HepG2 (cell line): ENCODE data around the gene KIF1B. TPM values are rescaled to one million over a fixed set of nuclear protein-coding genes. Genes with fewer than 3 reads are reported as not detected.

ENCODE experiments used
- ATAC-seq: fragments of 200-7000 bp; cut with Tn5 transposase; 3 replicates; pipeline ENCODE4 v1.9.1; 2020; ENCODE audit warnings: mild to moderate bottlenecking, moderate library complexity
- BruUV-seq: library from RNA; stranded (reverse); fragments of 400-500 nt; replicated peaks from 2 replicates; lab custom pipeline; 2021; lab: Mats Ljungman, UMichigan
- CTCF ChIA-PET: fragments of 300-600 bp; formaldehyde crosslinking; extraction: SDS; loops from one replicate; lab custom pipeline; 2021; ENCODE audit warnings: low total read pairs, inconsistent platforms, low intra/inter-chr PET ratio; lab: Yijun Ruan, JAX
- POLR2A ChIA-PET: fragments of 350-600 bp; sonication (Branson Sonifier 250); formaldehyde crosslinking; loops from one replicate; lab custom pipeline; 2020; ENCODE audit warnings: antibody characterized with exemption, inconsistent platforms; lab: Yijun Ruan, JAX
- DNase-seq: peaks from one replicate; pipeline ENCODE4 v3.0.0-alpha.2; 2015; ENCODE audit warnings: low spot score
- FAIRE-seq: peaks from 3 replicates; lab custom pipeline; 2011; peaks lifted over from hg19 to GRCh38; lab: Jason Lieb, UNC
- H2AFZ ChIP-seq: one replicate; pipeline ENCODE4 v1.6.1; 2011; ENCODE audit warnings: low read length, inconsistent platforms
- H3K27ac ChIP-seq: fragments of 300-600 bp; 3 replicates; pipeline ENCODE4 v1.8.0; 2011; ENCODE audit warnings: mixed run types, mild to moderate bottlenecking, mixed read lengths, low read length, inconsistent platforms; ENCODE audit not compliant: insufficient read depth; ENCODE audit errors: extremely low read length
- H3K27me3 ChIP-seq, 2 experiments: fragments of 200-600 bp in 1 of 2; 2 replicates in 1 of 2; 3 replicates in 1 of 2; pipeline versions ENCODE4 v1.6.0 to v1.8.0; 2011; ENCODE audit warnings: low read length in 2 of 2, mild to moderate bottlenecking in 2 of 2, moderate library complexity in 2 of 2, inconsistent platforms in 1 of 2; ENCODE audit not compliant: insufficient read depth in 2 of 2, control insufficient read depth in 1 of 2
- H3K36me3 ChIP-seq, 2 experiments: fragments of 200-600 bp in 1 of 2; replicated peaks in 1 of 2; 2 replicates in 1 of 2; 3 replicates in 1 of 2; pipeline versions ENCODE4 v1.5.1 to v1.8.0; 2011; ENCODE audit warnings: low read length in 2 of 2, inconsistent platforms in 1 of 2; ENCODE audit not compliant: insufficient read depth in 2 of 2, control insufficient read depth in 1 of 2
- H3K4me1 ChIP-seq: 2 replicates; pipeline ENCODE4 v1.5.1; 2012; ENCODE audit warnings: low read length, inconsistent platforms; ENCODE audit not compliant: insufficient read depth
- H3K4me2 ChIP-seq: 2 replicates; pipeline ENCODE4 v1.6.0; 2011; ENCODE audit warnings: low read depth, low read length, inconsistent platforms
- H3K4me3 ChIP-seq, 3 experiments: fragments of 200-600 bp in 1 of 3; sonication (generic), shearing (Covaris generic) in 1 of 3; replicated peaks in 1 of 3; 2 replicates each; pipeline ENCODE4 v1.5.1; 2011 to 2016; ENCODE audit warnings: low read length in 3 of 3, inconsistent platforms in 2 of 3, low read depth in 2 of 3, mild to moderate bottlenecking in 2 of 3, control low read depth in 1 of 3, mixed read lengths in 1 of 3; ENCODE audit not compliant: insufficient read depth in 1 of 3
- H3K79me2 ChIP-seq: one replicate; pipeline ENCODE4 v1.6.1; 2011; ENCODE audit warnings: low read length, inconsistent platforms; ENCODE audit not compliant: insufficient read depth
- H3K9ac ChIP-seq: 2 replicates; pipeline ENCODE4 v1.6.0; 2011; ENCODE audit warnings: mild to moderate bottlenecking, low read depth, low read length, inconsistent platforms; ENCODE audit not compliant: insufficient read depth
- H3K9me3 ChIP-seq: 2 replicates; pipeline ENCODE4 v1.5.1; 2012; ENCODE audit warnings: mild to moderate bottlenecking, low read length
- H4K20me1 ChIP-seq: 2 replicates; pipeline ENCODE4 v1.6.0; 2011; ENCODE audit warnings: inconsistent platforms, mild to moderate bottlenecking, low read length, moderate library complexity; ENCODE audit not compliant: insufficient read depth
- BCL6 ChIP-seq: IDR thresholded peaks from 2 replicates; pipeline ENCODE4 v1.6.1; 2016; ENCODE audit warnings: missing genetic modification reagents, missing compliant biosample characterization
- CENPX ChIP-seq: sonication (generic); formaldehyde crosslinking; IDR thresholded peaks from 2 replicates; pipeline ENCODE4 v1.9.0; 2021; ENCODE audit warnings: mild to moderate bottlenecking, missing genetic modification reagents, moderate library complexity
- CREM ChIP-seq, 2 experiments: sonication (generic) in 1 of 2; formaldehyde crosslinking in 1 of 2; IDR thresholded peaks; 2 replicates each; pipeline versions ENCODE4 v1.4.0 to v1.6.1; 2016 to 2020; ENCODE audit warnings: antibody characterized with exemption in 1 of 2, mild to moderate bottlenecking in 1 of 2, missing genetic modification reagents in 1 of 2
- HNRNPLL ChIP-seq: fragments of 200-400 bp; formaldehyde crosslinking; IDR thresholded peaks from 2 replicates; pipeline ENCODE4 v1.6.1; 2017; ENCODE audit warnings: mild to moderate bottlenecking, low read depth, low read length; ENCODE audit not compliant: poor library complexity, severe bottlenecking
- YY1 ChIP-seq: IDR thresholded peaks from 2 replicates; pipeline ENCODE4 v1.6.1; 2011; ENCODE audit warnings: low read length, low read depth, moderate library complexity, mild to moderate bottlenecking; ENCODE audit not compliant: insufficient read depth, insufficient replicate concordance
- ZBTB25 ChIP-seq: IDR thresholded peaks from 2 replicates; pipeline ENCODE4 v1.6.1; 2018; ENCODE audit warnings: missing genetic modification reagents
- ZBTB3 ChIP-seq: sonication (generic); formaldehyde crosslinking; IDR thresholded peaks from 2 replicates; pipeline ENCODE4 v1.4.0; 2020; ENCODE audit warnings: low read depth, mild to moderate bottlenecking, moderate library complexity, missing genetic modification reagents, borderline replicate concordance
- ZBTB43 ChIP-seq: sonication (generic); formaldehyde crosslinking; conservative IDR thresholded peaks from 2 replicates; pipeline ENCODE4 v1.4.0; 2020; ENCODE audit warnings: missing genetic modification reagents
- ZBTB8A ChIP-seq: sonication (generic); formaldehyde crosslinking; IDR thresholded peaks from 2 replicates; pipeline ENCODE4 v1.4.0; 2020; ENCODE audit warnings: mild to moderate bottlenecking, low read depth, missing genetic modification reagents, borderline replicate concordance
- ZNF609 ChIP-seq: sonication (generic); formaldehyde crosslinking; IDR thresholded peaks from 2 replicates; pipeline ENCODE4 v1.4.0; 2020; ENCODE audit warnings: mild to moderate bottlenecking, missing genetic modification reagents, borderline replicate concordance
- ZNF615 ChIP-seq: sonication (generic); formaldehyde crosslinking; IDR thresholded peaks from 2 replicates; pipeline ENCODE4 v1.5.0; 2020; ENCODE audit warnings: mild to moderate bottlenecking, missing genetic modification reagents, borderline replicate concordance
- ZNF775 ChIP-seq: sonication (generic); formaldehyde crosslinking; IDR thresholded peaks from 2 replicates; pipeline ENCODE4 v1.4.0; 2020; ENCODE audit warnings: missing genetic modification reagents, mild to moderate bottlenecking, moderate library complexity, borderline replicate concordance
- WGBS: methylation state at CpG from one replicate; pipeline ENCODE4 v1.1.6; 2017; ENCODE audit warnings: low lambda C conversion rate; 5-methylcytosine and 5-hydroxymethylcytosine counted together
- in situ Hi-C: cut with HindIII; loops from 2 replicates; pipeline ENCODE4 v1.10.0; 2017; ENCODE audit warnings: low pct_unique_long_range_greater_than_20kb; ENCODE audit not compliant: extremely low pct_ligation_motif_present
- intact Hi-C: fragments of 100-400 bp; cut with micrococcal nuclease; formaldehyde crosslinking; loops from one replicate; pipeline ENCODE4 v1.10.0; 2022; ENCODE audit not compliant: unreplicated experiment
- polyA plus RNA-seq, 8 experiments: library from polyadenylated mRNA; depleted of rRNA in 3 of 8; stranded (reverse) in 7 of 8; unstranded in 1 of 8; fragments of >200 nt; fragmentation: Illumina TruSeq in 4 of 8; extraction: Trizol in 4 of 8; gene quantifications; 2 replicates each; pipeline versions ENCODE4 v1.2.1 to v1.2.3, GENCODE V29; 2011 to 2016; ENCODE audit warnings: low read depth in 4 of 8, missing spikeins in 1 of 8, mixed read lengths in 1 of 8; ENCODE audit not compliant: insufficient read depth in 1 of 8
- total RNA-seq, 5 experiments: library from RNA; depleted of rRNA; stranded (reverse); fragments of >200 nt; fragmentation: Illumina TruSeq; extraction: Trizol; gene quantifications; 2 replicates each; pipeline ENCODE4 v1.2.3, GENCODE V29; 2016; ENCODE audit warnings: low read depth in 1 of 5
- TF ChIP-seq, protein P1 (sequence below): sonication (generic); formaldehyde crosslinking; conservative IDR thresholded peaks from 2 replicates; pipeline ENCODE4 v1.8.0; 2022; ENCODE audit warnings: low read depth, missing genetic modification reagents

KIF1B gene
- total and polyA plus RNA-seq, 2 of the 13 experiments (the other 11 are each of a cell fraction or from before 2014, with no cell fraction given), result 26.7 to 32.5 TPM

DNA sequence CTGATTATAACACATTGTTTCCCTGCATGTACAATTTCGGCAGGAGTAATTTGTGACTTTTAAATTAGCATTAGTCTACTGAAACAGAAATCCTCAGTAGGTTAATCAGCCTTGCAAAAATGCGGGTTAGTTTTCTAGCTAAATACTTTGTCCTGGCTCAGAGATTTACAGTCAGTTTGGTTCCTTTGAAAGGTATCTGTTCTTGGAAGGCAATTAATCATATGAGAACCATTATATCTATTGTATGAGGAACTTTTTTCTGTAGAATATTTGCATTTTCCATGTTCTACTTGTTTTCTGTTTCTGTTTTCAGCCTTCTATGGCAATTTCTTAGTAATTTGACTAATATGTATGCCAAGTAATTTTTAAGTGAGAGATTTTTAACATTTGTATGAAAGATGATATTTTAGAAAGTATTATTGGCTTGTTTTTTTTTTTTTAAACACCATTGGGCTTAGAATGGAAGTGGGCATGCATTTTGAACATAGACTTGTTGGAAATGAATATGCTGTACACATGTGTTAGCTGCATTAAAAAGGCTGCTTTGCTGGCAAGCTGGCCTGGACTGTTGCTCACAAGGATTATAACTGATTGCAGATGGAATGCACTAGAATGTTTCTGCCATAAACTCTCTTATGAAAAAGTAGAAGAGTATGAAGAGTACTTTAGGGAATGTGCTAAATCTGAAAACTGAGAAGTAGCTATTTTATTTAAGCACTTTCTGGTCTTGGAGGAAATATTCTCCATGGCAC lies 26.2 kb downstream of the KIF1B start:
- ATAC-seq, result no peak
- intact Hi-C loops, result no loop called here
- no peak for FAIRE-seq
- Histone ChIP-seq H3K27ac (no peak overlapping the region), H2AFZ (no peak overlapping the region), H3K27me3 (no peaks in the 10 kb centered on the region), H3K9me3 (no peaks in the 10 kb centered on the region), H3K36me3 (peaks cover 2 to 12% of the 10 kb centered on the region in 2 experiments; a peak in 4 of 5 replicates), H3K9ac (no peak overlapping the region), H3K4me3 (no peak overlapping the region), H3K4me1 (peaks cover 8% of the 10 kb centered on the region), H3K79me2 (peaks cover 24% of the 10 kb centered on the region), H3K4me2 (no peak overlapping the region), H4K20me1 (no peaks in the 10 kb centered on the region; the same call in 1 of the 2 replicates)
- CTCF ChIA-PET, result no interaction called here
- POLR2A ChIA-PET, result interaction anchor here (0.7 kb wide), 1 partner anchor 24 kb away, joined by 3 read pairs; no protein-coding TSS in a partner anchor
- no TSS peak for BruUV-seq
- in situ Hi-C loops, result no loop called here
- DNase-seq, result no peak
- WGBS, result 100% methylated on average over 2 of the region's 2 CpGs
- TF ChIP-seq ZNF615 (CRISPR knock-in tag), result no peak
- TF ChIP-seq CENPX (CRISPR knock-in tag), result no peak
- no peak for TF ChIP-seq ZBTB3
- no peak for TF ChIP-seq ZNF609 (CRISPR knock-in tag)
- TF ChIP-seq CREM (IDR thresholded peaks at IDR 0.05), result no peak
- TF ChIP-seq CREM (CRISPR knock-in tag; IDR thresholded peaks at IDR 0.05), result no peak
- TF ChIP-seq ZBTB8A (CRISPR knock-in tag), result no peak
- no peak for TF ChIP-seq YY1
- no peak for TF ChIP-seq ZNF775 (CRISPR knock-in tag)
- no peak for TF ChIP-seq HNRNPLL
- TF ChIP-seq, protein P1, sequence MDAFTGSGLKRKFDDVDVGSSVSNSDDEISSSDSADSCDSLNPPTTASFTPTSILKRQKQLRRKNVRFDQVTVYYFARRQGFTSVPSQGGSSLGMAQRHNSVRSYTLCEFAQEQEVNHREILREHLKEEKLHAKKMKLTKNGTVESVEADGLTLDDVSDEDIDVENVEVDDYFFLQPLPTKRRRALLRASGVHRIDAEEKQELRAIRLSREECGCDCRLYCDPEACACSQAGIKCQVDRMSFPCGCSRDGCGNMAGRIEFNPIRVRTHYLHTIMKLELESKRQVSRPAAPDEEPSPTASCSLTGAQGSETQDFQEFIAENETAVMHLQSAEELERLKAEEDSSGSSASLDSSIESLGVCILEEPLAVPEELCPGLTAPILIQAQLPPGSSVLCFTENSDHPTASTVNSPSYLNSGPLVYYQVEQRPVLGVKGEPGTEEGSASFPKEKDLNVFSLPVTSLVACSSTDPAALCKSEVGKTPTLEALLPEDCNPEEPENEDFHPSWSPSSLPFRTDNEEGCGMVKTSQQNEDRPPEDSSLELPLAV, result no peak
- TF ChIP-seq BCL6 (CRISPR knock-in tag), result no peak
- no peak for TF ChIP-seq ZBTB25
- TF ChIP-seq ZBTB43 (CRISPR knock-in tag), result no peak
